LNCAP (cell line): ENCODE measurements around the gene MAD2L1BP.

Source experiments
- CTCF ChIP-seq: fragments of 450-650 bp; IDR thresholded peaks from 2 replicates; pipeline ENCODE4 v1.5.1; 2017; ENCODE audit warnings: mild to moderate bottlenecking

Gene MAD2L1BP

GRCh38 chr6:43608807-43609206 lies 26.8 kb upstream of the MAD2L1BP start:
- no peak for TF ChIP-seq CTCF

DNA sequence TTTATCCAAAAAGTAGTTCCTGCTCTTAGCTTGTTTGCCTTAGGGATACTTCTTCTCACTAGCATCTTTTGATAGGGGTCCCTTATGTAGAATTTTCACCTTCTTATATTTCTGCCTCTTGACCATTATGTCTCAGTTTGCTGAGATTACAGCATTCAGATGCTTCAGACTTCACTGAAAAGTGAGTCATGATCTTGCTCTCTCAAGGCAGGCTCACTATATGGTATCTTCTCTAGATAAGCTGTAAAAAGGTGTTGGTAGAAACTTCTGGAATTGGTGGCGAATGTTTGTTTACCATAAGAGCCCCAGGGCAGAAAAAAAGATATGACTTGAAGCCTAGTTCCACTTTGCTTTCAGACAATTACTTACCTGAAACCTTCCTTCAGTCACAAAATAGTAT lies 26.2 kb upstream of the MAD2L1BP start:
- no peak for TF ChIP-seq CTCF

DNA sequence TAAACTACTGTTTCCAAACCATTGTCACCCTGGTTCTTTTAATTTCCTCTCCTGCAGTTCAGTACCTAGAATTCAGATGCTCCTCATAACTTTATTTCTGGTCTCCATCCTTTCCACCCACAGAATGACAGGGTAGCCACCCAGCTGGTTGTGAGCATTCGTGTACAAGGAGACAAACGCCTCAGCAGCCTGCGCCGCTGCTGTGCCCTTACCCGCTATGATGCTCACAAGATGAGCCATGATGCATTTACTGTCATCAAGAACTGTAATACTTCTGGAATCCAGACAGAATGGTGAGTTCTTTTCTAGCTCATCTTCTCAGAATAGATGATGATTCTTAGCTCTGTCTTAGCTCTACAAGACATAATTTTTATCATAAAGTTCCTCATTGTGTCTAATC lies 25.2 kb upstream of the MAD2L1BP start:
- TF ChIP-seq CTCF: no peak

GRCh38 chr6:43613721-43614395 lies 21.8 kb upstream of the MAD2L1BP start:
- TF ChIP-seq CTCF: no peak

DNA sequence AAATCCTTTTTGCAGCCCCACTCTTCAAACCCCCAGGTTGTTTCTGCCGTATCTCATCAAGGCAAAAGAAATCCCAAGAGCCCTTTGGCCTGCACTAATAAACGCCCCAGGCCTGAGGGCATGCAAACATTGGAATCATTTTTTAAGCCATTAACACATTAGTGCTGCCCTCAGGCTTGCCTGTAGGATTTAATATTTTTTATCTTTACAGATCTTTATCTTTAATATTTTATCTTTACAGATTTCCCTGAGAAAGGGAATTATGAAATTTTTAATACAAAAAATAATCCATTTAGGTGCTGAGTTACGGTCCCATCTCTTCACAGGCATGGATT lies 21.3 kb upstream of the MAD2L1BP start:
- TF ChIP-seq CTCF: no peak

- no peak for TF ChIP-seq CTCF
These were observed 18.7 kb upstream of the MAD2L1BP start for GRCh38 chr6:43616725-43617472.

DNA sequence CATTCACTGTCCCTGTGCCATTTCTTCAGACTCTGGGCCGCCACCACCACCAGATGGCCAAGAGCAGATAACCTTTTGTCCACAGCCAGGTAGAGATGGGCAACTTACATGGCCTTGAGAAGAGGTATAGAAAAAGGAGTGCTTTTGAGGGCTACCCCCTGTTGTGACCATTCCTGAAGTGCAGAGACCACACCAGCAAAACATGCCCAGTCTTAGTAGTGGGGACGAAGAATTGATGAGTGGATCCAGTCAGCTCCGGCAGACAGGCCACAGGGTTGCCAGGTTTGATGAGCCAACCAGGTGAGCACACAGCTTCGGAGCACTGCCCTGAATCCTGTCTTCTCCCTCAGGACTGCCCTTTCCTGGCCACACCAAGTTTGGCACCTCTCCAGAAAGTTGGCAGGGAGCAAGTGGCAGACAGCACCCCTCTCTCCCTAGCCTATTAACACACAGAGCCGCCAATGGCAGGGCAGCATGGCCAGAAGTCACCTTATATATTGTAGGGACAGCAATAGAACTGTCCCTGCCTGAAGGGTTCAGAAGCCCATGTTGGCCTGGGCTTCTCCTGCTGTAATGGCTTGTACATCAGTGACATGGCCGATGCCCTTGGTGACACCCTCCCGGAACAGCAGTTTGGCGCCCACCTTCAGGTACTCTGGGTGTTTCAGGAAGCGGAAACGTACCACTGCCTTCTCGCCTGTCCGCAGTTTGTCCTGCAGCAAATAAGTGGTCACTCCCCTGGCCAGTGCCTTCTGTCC lies 14.4 kb upstream of the MAD2L1BP start:
- TF ChIP-seq CTCF: no peak
